Stimulated activated CD4-positive, alpha-beta T cell treated with anti-CD3 and anti-CD28 coated beads, Interleukin-2, amount 100 ng/mL, for 48 hours (primary cell): ENCODE results near the gene SENP5.
"Not testable (repeated sequence)": the region's sequence is repeated elsewhere in the genome, so short reads cannot be mapped to it uniquely, and the experiment has no call there.

Experiments
- DNase-seq, 2 donors: peaks; one replicate each; pipeline ENCODE4 v3.0.0-alpha.2; 2020

The SENP5 gene, protein sequence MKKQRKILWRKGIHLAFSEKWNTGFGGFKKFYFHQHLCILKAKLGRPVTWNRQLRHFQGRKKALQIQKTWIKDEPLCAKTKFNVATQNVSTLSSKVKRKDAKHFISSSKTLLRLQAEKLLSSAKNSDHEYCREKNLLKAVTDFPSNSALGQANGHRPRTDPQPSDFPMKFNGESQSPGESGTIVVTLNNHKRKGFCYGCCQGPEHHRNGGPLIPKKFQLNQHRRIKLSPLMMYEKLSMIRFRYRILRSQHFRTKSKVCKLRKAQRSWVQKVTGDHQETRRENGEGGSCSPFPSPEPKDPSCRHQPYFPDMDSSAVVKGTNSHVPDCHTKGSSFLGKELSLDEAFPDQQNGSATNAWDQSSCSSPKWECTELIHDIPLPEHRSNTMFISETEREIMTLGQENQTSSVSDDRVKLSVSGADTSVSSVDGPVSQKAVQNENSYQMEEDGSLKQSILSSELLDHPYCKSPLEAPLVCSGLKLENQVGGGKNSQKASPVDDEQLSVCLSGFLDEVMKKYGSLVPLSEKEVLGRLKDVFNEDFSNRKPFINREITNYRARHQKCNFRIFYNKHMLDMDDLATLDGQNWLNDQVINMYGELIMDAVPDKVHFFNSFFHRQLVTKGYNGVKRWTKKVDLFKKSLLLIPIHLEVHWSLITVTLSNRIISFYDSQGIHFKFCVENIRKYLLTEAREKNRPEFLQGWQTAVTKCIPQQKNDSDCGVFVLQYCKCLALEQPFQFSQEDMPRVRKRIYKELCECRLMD

DNA sequence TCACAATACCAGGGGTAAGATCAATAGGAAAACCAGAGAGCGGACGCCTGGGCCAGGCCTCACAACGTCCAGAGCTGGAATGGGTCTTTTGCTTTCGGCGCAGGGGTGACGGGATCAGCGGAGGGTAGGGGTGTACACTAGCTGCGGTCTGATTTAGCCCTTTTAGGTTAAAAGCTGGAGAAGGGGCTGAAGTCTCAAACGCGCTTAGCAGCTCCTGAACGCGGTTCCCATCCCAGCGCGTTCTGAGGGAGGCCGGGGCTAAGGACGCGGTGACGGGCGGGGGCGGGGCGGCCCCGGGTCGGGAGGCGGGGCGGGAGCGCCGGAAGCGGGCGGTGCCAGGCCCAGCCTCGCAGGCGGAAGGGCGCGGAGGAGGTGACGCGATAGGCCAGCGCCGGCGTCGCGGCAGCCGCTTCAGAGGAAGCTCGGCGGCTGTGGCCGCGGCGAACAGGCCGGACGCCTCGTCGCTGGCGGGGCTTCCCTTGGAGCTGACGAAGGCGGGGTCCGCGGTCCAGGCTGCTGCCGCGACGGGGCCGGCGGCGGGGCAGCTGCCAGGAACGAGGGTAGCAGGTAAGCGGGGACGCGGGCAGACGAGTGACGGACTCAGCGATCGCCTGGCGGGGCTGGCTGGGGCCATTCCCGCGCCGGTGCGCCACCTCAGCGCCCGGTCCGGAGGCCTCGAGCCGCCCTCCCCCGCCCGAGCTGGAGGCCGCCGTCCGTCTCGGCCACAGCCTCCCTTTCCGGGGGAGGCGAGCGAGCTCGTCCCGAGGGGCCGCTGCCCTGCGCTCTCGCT lies at the start of gene SENP5:
Gene SENP5 (plus strand): TSS at position 414 of the 790 bp plus-strand sequence. CDS start 17,262 bp downstream, outside the sequence.
- peak; percentile 85 to 90 for DNase-seq

DNA sequence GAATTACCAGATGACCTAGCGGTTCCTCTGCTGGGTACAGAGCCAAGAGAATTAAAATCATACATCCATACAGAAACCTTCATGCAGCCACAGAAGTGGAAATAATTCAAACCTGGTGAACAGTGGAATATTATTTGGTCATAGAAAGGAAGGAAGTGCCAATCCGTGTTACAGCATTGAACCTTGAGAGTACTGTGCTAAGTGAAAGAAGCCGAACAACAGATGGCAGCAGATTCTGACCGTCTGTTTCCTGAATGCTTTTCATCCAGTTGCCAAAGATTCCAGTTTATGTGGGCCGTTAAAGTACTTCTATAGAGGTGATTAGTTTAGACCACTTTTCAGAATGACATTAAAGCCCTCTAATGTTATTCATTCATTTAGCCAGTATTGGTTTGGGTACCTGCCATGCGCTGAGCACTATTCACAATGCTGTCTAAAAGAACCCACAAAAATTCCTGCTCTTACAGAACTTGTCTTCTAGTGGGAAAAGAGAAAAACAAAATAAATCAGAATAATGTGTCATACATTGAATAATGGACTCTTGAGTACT lies 45.8 kb upstream of the SENP5 start:
- no peak for DNase-seq

DNA sequence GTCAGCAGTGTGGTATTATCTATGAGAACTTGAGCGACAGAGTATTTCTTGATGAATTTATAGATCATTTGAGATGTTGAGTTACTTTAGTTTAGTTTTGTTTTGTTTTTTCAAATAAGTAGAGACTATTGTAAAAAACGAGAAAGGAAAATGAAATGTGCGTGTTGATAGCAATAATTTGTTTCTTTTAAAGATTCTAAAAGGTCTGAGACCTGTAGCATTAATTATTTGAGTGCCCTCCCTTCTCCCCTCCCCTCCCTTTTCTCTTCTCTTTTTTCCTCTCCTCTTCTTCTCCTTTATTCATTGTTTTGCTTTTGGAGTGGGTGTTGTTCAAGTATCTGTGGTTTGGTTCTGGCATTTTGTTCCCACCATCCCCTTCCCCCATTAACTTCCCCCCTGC lies 38.1 kb upstream of the SENP5 start:
- not testable (repeated sequence) for DNase-seq

DNA sequence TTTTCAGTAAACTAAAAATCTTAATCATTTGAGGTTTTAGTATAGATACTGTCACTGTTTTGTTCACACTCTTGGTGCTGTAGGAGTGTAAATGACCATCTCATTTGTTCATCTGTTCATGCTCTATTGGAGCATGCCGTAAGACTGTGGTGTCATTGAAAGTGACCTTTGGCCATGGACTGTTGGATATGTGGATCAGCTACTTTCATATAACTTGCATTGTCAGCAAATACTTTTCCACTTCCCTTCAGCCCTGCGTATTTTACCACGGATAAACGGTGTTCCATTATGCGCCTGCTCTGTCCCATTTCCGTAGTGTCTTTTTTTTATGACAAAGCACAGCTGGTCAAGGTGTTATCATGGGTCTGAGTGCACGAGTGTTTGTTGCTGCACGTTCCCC lies 32.6 kb upstream of the SENP5 start:
- DNase-seq, result no peak

DNA sequence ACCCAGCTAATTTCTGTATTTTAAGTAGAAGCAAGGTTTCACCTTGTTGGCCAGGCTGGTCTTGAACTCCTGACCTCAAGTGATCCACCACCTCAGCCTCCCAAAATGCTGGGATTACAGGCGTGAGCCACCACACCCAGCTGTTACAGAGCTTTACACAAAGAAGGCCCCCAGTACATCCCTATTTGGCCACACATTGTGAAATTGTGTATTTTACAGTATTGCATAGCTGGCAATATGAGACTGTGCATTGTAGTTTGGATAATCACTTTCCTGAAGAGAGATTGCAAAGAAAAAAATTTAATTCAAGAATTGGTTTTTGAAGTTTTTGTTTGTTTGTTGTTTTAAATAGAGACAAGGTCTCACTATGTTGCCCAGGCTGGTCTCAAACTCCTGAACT lies 31.1 kb upstream of the SENP5 start:
- not testable (repeated sequence) for DNase-seq

DNA sequence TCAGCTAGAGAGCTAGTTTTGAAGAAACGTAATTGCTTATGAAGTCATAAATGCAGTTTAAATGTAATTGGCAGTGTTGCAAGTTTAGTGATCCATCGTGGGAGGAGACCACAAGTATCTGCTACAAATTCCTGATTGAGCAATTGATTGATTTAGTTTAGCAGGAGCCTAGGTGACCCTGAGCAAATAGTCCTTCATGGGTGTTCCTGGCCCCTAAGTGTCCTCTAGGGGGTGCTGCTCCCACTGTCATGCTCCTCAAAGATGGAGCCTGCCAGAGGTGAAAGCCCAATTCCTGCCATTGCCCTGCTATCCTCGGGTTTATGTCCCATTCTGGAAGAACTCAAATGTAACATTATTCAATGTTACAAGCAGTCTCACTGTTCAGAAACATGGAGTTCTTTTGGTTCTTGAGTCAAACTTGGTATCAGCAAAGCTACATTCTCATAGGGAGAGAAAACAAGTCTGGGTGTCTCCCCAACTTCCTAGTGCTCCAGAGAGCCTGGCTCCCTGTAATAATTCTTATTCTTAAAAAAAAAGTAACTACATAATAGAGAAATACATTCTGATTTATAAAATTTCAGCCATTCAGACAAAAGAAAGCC lies 29.8 kb upstream of the SENP5 start:
- DNase-seq, result peak; percentile 67 to 70

DNA sequence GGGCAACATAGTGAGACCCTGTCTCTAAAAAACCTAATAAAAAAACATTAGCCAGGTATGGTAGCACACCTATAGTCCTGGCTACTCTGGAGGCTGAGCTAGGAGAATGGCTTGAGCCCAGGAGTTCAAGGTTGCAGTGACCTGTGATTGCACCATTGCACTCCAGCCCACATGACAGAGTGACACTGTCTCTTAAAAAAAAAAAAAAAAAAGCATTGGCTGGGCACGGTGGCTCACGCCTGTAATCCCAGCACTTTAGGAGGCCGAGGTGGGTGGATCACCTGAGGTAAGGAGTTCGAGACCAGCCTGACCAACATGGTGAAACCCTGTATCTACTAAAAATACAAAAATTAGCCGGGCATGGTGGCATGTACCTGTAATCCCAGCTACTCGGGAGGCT lies 28.4 kb upstream of the SENP5 start:
- not testable (repeated sequence) for DNase-seq

DNA sequence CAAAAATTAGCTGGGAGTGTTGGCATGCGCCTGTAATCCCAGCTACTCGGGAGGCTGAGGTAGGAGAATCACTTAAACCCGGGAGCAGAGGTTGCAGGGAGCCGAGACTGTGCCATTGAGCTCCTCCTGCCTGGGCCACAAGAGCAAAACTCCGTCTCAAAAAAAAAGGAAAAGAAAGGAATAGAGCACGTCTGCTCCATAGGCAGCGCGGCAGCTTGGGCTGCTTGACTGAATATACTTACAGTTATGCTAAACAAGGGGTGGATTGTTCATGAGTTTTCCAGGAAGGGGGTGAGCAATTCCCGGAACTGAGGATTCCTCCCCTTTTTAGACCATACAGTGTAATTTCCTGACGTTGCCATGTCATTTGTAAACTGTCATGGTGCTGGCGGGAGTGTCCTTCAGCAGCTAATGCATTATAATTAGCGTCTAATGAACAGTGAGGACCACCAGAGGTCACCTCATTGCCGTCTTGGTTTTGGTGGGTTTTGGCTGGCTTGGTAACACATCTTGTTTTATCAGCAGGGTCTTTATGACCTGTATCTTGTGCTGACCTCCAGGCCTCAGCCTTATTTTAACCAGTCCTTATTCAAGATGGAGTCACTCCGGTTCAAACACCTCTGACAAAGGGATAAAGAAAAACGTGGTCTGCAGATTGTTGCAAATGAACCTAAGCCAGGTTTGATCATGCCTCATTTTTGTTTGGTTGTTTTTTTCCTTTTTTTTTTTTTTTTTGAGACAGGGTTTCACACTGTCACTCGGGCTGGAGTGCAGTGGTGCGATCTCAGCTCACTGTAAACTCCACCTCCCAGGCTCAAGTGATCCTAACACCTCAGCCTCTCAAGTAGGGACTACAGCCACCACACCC lies 24.9 kb upstream of the SENP5 start:
- no peak for DNase-seq

DNA sequence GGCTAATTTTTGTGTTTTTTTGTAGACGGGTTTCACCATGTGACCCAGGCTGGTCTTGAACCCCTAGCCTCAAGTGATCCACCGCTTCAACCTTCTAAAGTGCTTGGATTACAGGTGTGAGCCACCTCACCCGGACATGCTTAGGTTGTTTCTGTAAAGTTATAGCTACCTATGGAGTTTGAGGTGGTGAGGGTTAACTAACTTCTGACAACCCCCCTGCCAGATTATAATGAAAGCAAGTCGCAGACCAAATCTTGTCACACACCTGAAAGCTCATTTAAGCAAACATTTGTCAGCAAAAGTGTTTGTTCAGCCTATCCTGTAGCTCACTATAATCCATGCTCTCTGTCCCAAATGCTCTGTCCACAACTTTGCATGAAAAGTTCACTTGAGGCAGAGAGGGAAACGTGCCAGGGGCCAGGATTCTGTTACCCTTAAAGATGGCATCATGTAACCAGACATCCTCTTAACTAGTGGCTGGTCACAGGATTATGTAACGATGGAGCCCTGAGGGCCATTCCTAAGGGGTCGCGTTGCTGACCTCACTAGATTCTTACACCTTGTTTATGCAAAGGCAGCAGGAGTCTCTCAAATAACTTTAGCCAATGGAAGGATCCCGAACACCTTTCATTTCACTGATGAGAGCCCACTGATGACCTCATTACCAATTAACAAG lies 24.1 kb upstream of the SENP5 start:
- DNase-seq, result no peak

DNA sequence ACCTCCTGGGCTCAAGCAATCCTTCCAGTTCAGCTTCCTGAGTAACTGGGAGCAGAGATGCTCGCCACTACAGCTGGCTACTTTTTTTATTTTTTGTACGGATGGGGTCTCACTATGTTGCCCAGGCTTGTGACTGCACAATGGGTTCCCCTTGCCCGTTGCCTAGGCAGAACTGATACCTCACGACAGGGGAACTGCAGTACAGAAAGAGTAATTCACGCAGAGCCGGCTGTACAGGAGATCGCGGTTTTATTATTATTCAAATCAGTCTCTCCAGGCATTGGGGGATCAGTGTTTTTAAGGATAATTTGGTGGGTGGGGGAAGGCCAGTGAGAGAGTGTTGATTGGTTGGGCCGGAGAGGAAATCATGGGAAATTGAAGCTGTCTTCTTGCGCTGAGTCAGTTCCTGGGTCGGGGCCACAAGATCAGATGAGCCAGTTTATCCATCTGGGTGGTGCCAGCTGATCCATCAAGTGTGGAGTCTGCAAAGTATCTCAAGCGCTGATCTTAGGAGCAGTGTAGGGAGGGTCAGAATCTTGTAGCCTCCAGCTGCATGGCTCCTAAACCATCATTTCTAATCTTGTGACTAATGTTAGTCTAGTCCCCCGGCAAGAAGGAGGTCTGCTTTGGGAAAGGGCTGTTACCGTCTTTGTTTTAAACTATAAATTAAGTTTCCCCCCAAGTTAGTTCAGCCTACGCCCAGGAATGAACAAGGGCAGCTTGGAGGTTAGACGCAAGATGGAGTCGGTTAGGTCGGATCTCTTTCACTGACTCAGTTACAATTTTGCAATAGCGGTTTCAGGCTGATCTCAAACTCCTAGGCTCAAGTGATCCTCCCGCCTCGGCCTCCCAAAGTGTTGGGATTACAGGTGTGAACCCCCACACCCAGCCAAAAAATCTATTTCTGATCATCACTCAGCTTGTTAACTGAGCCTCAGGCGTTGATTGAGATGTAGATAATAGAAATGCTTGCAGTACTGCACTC lies 23.2 kb upstream of the SENP5 start:
- DNase-seq, result not testable (repeated sequence)

DNA sequence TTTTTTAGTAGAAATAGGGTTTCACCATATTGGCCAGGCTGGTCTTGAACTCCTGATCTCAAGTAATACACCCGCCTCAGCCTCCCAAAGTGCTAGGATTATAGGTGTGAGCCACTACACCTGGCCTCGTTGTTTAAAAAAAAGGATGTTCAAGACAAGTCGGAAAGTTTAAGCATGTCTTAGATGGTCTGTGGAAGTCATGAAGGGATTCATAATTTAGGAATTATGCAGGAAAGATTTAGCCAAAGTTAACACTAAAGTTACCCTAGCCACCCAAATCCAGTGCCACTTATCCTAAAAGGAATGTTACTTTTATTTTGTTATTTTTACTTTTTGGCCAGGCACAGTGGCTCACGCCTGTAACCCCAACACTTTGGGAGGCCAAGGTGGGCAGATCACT lies 19.3 kb upstream of the SENP5 start:
- DNase-seq, result not testable (repeated sequence)

DNA sequence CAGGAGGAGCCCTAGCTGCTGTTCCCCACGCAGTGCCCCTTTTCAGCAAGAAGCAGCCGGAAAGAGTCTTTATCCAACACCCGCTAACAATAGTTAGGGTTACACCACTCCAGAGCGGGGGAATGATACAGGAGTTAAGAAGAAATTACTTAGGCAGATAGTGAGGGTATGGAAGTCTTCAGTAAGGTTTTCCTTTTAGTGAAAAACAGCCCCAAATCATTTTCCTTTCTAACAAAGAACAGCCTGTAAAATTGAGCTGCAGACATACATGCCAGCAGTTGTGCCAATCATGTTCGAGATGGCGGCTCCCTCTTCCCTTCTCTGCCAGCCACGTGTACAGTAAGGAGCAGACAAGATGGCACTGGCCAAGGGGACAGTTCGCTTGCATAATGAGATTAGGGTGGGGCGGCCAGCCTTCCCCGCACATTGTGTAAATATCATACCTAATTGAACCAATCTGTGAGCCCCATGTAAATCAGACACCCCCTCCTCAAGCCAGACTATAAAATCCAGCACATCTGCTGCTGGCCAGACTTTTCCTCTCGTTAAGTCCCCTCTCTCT lies 18.5 kb upstream of the SENP5 start:
- no peak for DNase-seq

DNA sequence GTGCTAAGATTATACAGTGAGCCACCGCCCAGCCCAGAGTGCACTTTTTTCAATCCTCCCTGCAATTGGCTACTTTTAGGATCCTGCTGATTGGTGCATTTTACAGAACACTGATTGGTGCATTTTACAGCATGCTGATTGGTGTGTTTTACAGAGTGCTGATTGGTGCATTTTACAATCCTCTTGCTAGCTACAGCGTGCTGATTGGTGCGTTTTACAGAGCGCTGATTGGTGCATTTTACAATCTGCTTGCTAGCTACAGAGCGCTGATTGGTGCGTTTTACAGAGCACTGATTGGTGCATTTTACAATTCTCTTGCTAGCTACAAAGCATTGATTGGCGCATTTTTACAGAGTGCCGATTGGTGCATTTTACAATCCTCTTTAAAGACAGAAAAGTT lies 4.7 kb upstream of the SENP5 start:
- DNase-seq, result not testable (repeated sequence)

DNA sequence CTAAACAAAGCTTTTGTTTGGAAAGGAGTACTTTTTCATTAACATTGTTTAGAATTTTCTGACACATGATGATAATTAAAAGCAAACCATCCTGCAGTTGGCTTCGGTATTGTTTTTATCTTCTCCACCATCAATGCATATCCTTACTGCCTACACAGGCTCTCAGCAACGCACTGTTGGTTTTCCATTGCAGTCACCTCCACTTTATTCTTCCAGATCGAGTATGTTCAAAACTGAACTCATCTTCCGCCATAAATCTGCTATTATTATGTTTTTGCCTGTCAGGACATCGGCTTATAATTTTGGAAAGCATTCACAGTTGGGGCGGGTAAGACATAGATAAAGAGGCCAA lies 589 bp upstream of the SENP5 start:
- DNase-seq, result no peak

DNA sequence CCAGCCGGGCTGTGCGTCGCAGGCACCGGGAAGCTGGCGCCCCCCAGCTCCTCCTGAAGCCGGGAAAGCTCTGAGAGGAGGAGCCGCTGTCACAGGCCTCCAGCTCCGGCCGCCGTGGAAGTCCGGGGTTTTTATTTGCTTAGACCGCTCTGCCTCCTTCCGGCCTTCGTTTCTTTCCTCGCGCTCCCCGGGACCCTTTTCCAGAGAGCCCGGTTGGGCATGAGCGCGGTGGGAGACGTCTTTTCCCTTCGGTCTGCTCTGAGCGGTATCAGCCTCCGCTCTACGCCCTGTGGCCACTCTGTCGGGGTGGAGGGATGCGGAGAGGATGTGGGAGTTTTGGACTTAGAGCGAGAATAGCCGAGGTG lies 559 bp downstream of the SENP5 start:
- peak in 1 of 2 donors; percentile 3 for DNase-seq

DNA sequence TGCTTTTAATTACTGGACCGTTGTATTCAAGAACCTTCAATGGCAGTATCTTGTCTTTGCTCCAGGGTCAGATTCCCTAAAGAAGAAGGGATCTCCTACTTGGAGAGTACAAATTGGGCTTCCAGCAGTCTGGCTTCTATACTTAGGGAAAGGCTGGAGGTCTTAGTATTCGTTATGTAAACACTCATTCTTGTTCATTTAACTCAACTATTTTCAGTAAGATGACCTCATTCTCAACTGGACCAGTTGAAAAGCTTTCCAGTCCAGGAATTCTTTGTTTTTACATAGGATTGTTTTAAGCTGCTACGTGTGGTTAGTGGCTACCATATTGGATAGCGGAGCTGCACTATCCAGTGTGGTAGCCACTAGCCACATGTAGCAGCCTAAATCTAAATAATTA lies 4.6 kb downstream of the SENP5 start:
- no peak for DNase-seq

DNA sequence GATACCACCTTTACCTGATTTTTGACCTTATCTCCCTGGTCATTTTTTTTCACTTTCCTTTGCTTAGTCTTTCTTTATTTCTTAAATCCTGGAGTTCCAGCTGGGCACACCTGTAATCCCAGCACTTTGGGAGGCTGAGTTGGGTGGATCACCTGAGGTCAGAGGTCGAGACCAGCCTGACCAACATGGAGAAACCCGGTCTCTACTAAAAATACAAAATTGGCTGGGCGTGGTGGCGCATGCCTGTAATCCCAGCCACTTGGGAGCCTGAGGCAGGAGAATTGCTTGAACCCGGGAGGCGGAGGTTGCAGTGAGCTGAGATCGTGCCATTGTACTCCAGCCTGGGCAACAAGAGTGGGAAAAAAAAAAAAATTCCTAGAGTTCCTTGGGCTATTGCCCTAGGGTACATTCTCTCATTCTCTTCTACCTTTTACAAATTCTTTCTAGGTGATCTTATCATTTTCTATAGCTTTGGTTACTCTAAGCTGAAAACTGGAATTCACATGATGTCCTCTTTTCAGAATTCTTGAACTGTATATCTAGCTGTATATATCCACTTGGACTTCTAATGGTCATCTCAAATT lies 6.9 kb downstream of the SENP5 start:
- DNase-seq, result not testable (repeated sequence)

DNA sequence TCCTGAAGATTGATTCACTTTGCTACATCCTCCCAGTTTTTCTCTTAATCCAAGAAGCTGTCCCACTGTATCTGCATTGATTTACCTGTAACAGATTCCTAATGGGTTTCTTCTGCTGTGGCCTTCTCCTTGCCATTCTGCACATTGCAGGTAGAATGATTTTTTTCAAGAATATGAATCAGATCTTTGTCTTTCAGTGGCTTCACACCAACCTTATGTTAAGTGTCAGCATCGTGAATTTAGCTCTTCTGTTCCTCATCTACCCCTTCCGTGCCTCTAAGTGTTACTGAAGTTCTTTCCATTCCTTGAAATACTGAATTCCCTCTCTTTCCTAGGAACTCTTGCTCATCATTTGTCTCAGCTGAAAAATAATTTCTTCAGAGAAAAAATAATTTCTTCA lies 7.5 kb downstream of the SENP5 start:
- DNase-seq, result no peak

DNA sequence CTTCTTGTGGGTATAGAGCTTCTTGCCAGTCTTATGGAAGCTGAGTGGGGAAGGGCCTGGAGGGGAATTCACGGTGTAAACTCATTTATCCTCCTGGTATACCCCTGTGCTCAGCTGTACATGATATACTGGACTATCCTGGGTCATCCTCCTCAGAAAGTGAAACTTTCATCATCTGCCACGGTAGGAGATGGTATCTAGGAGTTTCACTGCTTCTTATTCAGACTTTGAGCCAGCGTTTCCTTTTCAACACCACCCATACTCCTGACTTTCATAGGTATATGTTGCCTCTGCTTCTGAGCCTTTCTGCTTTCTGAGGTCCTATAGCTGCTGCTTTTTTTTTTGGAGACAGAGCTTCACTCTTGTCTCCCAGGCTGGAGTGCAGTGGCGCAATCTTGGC lies 15.6 kb downstream of the SENP5 start:
- DNase-seq, result peak in 1 of 2 donors; percentile 3
